Lower leg skin (tissue), 3 donors: ENCODE results near the gene CDH13.

ENCODE experiments used
- POLR2A ChIP-seq, 2 donors: fragments of 450-650 bp; IDR thresholded peaks; one replicate each; pipeline ENCODE4 v1.6.1; 2016 to 2017; ENCODE audit warnings: antibody characterized with exemption in 2 of 2, mild to moderate bottlenecking in 1 of 2, moderate library complexity in 1 of 2
- TF ChIP-seq, protein P1 (sequence below), 3 donors: fragments of 450-650 bp; IDR thresholded peaks; one replicate each; pipeline ENCODE4 v1.5.1; 2016; ENCODE audit warnings: antibody characterized with exemption in 3 of 3, mild to moderate bottlenecking in 3 of 3, moderate library complexity in 2 of 3

DNA sequence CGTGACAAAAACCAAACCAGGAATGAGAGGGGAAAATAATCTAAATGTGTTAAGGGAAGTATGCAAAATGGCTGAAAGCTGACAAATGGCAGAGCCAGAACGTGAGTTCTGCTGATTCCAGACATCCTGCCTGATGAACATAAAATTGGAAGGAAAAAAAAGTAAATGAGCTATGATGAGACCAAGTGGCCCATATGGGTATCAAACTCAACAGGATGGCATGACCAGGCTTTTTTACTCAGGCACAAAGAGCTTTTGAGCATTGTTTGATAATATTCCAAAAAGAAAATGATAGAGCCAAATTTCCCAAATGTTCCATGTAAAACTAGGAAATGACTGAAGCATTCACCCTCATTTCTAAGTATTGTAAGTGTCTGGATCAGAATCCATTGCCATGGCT is 449.2 kb downstream of the CDH13 start:
- TF ChIP-seq POLR2A (IDR thresholded peaks at IDR 0.05): no peak
- TF ChIP-seq, protein P1, sequence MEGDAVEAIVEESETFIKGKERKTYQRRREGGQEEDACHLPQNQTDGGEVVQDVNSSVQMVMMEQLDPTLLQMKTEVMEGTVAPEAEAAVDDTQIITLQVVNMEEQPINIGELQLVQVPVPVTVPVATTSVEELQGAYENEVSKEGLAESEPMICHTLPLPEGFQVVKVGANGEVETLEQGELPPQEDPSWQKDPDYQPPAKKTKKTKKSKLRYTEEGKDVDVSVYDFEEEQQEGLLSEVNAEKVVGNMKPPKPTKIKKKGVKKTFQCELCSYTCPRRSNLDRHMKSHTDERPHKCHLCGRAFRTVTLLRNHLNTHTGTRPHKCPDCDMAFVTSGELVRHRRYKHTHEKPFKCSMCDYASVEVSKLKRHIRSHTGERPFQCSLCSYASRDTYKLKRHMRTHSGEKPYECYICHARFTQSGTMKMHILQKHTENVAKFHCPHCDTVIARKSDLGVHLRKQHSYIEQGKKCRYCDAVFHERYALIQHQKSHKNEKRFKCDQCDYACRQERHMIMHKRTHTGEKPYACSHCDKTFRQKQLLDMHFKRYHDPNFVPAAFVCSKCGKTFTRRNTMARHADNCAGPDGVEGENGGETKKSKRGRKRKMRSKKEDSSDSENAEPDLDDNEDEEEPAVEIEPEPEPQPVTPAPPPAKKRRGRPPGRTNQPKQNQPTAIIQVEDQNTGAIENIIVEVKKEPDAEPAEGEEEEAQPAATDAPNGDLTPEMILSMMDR (IDR thresholded peaks at IDR 0.05): no peak
